Measurements from ENCODE around the gene CRABP2. TPM values are rescaled to one million over a fixed set of nuclear protein-coding genes. Genes with fewer than 3 reads are reported as not detected.

Gene CRABP2
- total and polyA plus RNA-seq, 2 of the 13 experiments (the other 11 are each of a cell fraction or from before 2014, with no cell fraction given) = 0.40 to 0.60 TPM

DNA sequence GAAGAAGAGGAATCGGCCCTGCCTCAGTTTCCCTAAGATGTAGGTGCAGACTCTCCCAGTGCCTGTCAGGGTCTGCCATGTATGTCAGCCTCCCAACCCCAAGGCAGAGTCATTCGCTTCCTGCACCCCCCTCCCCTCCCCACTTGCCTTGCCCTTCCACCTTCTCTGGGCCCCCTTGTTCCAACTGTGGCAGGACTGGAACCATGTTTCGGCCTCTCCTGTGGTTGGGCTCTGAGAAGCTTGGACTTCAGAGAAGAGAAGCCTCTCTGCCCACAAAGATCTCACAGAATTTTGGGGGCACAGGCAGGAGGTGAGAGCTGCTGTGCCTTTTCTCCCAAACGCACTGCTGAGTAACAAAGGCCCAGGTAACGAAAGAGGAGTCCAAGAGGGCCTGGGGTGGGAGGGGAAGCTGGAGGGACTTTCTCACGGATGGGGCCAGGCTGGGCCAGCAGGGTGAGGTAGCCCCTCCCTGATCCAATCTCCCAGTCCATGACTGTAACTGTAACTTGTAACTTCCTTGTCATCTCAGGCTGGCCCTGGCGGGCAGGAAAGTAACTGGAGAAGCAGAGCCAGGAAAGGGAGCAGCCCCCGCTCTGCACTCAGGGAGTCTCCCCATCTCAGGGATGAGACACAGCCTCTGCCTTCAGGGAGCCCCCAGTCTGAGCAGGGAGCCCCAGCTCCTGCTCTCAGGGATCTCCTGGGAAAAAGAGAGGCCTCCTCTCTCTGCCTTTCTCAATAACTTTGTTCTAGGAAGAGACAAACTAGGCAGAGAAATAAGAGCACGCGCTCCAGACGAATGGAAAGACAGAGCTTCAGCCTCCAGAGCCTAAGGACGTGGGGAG is 11.3 kb downstream of the CRABP2 start (continued):
- TF ChIP-seq ZBTB39 (CRISPR knock-in tag; IDR thresholded peaks at IDR 0.05) (no peak), SMAD9 (CRISPR knock-in tag; IDR thresholded peaks at IDR 0.05) (no peak), ZNF256 (CRISPR knock-in tag; conservative IDR thresholded peaks at IDR 0.05) (no peak), ZIK1 (CRISPR knock-in tag; IDR thresholded peaks at IDR 0.05; ENCODE audit: borderline replicate concordance, low read depth) (no peak), YEATS4 (CRISPR knock-in tag; IDR thresholded peaks at IDR 0.05; ENCODE audit: borderline replicate concordance) (no peak), KDM6A (CRISPR knock-in tag; IDR thresholded peaks at IDR 0.05; ENCODE audit: low read depth) (no peak), DR1 (CRISPR knock-in tag; IDR thresholded peaks at IDR 0.05) (no peak)

DNA sequence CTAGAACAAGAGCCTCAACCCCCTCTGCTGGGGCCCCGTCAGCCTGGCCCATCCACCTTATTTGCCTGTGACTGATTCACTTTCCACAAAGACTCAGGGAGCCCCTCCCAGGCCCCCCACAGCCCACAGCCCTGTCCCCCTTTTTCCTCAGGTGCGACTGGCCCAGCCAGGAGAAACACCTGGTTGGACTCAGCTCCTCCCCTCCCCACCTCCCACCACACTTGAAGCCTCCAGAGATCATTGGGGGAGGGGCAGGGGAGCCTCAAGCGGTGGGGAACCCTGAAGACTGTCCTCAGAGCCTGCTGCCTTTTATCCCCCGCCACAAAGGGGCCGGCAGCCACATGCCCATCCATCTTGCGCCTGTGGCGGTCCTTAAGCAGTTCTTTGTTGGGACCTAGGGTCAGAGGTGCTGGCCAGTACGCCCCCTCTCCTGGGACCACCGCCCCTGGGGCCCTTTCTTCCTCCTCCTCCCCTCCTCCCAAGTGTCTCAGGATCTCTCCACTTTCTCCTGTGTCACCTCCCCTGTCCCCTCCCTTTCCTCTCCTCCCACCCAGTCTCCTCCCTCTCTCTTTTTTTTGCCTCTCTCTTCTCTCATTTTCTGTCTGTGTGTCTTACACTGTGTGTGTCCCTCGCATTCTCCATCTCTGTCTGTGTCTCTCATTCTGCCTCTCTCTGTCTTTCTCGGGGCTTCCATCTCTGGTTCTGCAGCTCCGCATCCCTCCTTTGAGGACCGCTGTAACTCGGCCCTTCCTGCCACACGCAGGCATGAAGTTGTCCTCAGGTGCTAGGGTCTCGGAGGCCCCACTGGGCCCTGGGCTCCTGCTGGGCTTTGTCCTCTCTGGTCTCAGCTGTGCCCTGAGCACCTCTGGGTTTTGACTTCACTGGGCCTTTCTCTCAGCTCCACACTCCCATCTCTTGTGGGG is 12.2 kb downstream of the CRABP2 start:
- Histone ChIP-seq H3K4me3 (replicated peaks in 1 of 3; ENCODE audit: insufficient read depth in 1 of 3, low read depth in 2 of 3, low read length in 3 of 3) (no peak overlapping the region), H3K9me3 (ENCODE audit: low read length) (no peaks in the 10 kb centered on the region), H2AFZ (ENCODE audit: low read length) (no peak overlapping the region), H3K4me1 (ENCODE audit: insufficient read depth, low read length) (peaks cover 47% of the 10 kb centered on the region), H4K20me1 (ENCODE audit: insufficient read depth, low read length) (no peaks in the 10 kb centered on the region), H3K9ac (ENCODE audit: insufficient read depth, low read depth, low read length) (no peak overlapping the region), H3K36me3 (replicated peaks in 1 of 2; ENCODE audit: control insufficient read depth in 1 of 2, insufficient read depth in 2 of 2, low read length in 2 of 2) (no peaks in the 10 kb centered on the region), H3K79me2 (ENCODE audit: insufficient read depth, low read length) (no peaks in the 10 kb centered on the region), H3K27ac (ENCODE audit: extremely low read length, insufficient read depth, low read length) (no peak overlapping the region), H3K4me2 (ENCODE audit: low read depth, low read length) (no peak overlapping the region), H3K27me3 (ENCODE audit: control insufficient read depth in 1 of 2, insufficient read depth in 2 of 2, low read length in 2 of 2) (peaks cover 15 to 58% of the 10 kb centered on the region in 2 experiments)
- FAIRE-seq (no peak), DNase-seq (ENCODE audit: low spot score) (peak; percentile 23), ATAC-seq (no peak)
- 21% methylated on average over 13 of the region's 16 CpGs for WGBS (ENCODE audit: low lambda C conversion rate)
- BruUV-seq (replicated peaks) = no TSS peak
- ChIA-PET POLR2A (interaction anchor here (2.0 kb wide), 1 partner anchor 35 kb away, joined by 5 read pairs; the partner anchor contains the start of genes ISG20L2 and METTL25B), CTCF (ENCODE audit: low intra/inter-chr PET ratio, low total read pairs) (interaction anchor here (0.7 kb wide), 2 partner anchors 13 to 33 kb away, joined by 3 read pairs; no protein-coding TSS in a partner anchor)
- intact Hi-C loops (cut with micrococcal nuclease; ENCODE audit: unreplicated experiment) (no loop called here), in situ Hi-C loops (cut with HindIII; ENCODE audit: extremely low pct_ligation_motif_present, low pct_unique_long_range_greater_than_20kb) (loop anchor here (10.0 kb wide), 2 partner anchors 172 to 232 kb away; partner anchors contain the start of genes LRRC71 and NTRK1)
- TF ChIP-seq, protein P1, sequence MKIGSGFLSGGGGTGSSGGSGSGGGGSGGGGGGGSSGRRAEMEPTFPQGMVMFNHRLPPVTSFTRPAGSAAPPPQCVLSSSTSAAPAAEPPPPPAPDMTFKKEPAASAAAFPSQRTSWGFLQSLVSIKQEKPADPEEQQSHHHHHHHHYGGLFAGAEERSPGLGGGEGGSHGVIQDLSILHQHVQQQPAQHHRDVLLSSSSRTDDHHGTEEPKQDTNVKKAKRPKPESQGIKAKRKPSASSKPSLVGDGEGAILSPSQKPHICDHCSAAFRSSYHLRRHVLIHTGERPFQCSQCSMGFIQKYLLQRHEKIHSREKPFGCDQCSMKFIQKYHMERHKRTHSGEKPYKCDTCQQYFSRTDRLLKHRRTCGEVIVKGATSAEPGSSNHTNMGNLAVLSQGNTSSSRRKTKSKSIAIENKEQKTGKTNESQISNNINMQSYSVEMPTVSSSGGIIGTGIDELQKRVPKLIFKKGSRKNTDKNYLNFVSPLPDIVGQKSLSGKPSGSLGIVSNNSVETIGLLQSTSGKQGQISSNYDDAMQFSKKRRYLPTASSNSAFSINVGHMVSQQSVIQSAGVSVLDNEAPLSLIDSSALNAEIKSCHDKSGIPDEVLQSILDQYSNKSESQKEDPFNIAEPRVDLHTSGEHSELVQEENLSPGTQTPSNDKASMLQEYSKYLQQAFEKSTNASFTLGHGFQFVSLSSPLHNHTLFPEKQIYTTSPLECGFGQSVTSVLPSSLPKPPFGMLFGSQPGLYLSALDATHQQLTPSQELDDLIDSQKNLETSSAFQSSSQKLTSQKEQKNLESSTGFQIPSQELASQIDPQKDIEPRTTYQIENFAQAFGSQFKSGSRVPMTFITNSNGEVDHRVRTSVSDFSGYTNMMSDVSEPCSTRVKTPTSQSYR (CRISPR knock-in tag; IDR thresholded peaks at IDR 0.05; ENCODE audit: borderline replicate concordance) = peak; percentile 53; the same call in 1 of the 2 replicates
- TF ChIP-seq YEATS4 (CRISPR knock-in tag; IDR thresholded peaks at IDR 0.05; ENCODE audit: borderline replicate concordance) (no peak), ESRRA (CRISPR knock-in tag; IDR thresholded peaks at IDR 0.05; ENCODE audit: low read depth) (no peak)
- TF ChIP-seq, protein P2, sequence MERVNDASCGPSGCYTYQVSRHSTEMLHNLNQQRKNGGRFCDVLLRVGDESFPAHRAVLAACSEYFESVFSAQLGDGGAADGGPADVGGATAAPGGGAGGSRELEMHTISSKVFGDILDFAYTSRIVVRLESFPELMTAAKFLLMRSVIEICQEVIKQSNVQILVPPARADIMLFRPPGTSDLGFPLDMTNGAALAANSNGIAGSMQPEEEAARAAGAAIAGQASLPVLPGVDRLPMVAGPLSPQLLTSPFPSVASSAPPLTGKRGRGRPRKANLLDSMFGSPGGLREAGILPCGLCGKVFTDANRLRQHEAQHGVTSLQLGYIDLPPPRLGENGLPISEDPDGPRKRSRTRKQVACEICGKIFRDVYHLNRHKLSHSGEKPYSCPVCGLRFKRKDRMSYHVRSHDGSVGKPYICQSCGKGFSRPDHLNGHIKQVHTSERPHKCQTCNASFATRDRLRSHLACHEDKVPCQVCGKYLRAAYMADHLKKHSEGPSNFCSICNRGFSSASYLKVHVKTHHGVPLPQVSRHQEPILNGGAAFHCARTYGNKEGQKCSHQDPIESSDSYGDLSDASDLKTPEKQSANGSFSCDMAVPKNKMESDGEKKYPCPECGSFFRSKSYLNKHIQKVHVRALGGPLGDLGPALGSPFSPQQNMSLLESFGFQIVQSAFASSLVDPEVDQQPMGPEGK (CRISPR knock-in tag; IDR thresholded peaks at IDR 0.05) = peak; percentile 31; the same call in 1 of the 2 replicates
